Measurements from ENCODE around the gene FAM53A. TPM values are rescaled to one million over a fixed set of nuclear protein-coding genes. Genes with fewer than 3 reads are reported as not detected.

Gene FAM53A
- total and polyA plus RNA-seq, 2 experiments from 2014 or later, result 4.7 to 6.8 TPM

- H3K4me1 ChIP-seq (ENCODE audit: insufficient read depth), result no peaks in the 10 kb centered on the region
- no peak overlapping the region for H2AFZ ChIP-seq
- no peak for TF ChIP-seq CTCF (IDR thresholded peaks at IDR 0.05; ENCODE audit: poor library complexity)
- no peak for TF ChIP-seq EZH2phosphoT487 (IDR thresholded peaks at IDR 0.05; ENCODE audit: low read depth, severe bottlenecking, unreplicated experiment)
- TF ChIP-seq EZH2 (IDR thresholded peaks at IDR 0.05; ENCODE audit: borderline replicate concordance), result no peak
- WGBS (ENCODE audit: low lambda C conversion rate, missing lambda C conversion rate), result 83% methylated on average over 15 of the region's 17 CpGs
- H3K4me3 ChIP-seq, result no peak overlapping the region
- no peaks in the 10 kb centered on the region for H4K20me1 ChIP-seq (ENCODE audit: insufficient read depth, poor library complexity, severe bottlenecking)
- no peak overlapping the region for H3K27ac ChIP-seq
- no peaks in the 10 kb centered on the region for H3K79me2 ChIP-seq
- DNase-seq (ENCODE audit: low spot score), result no peak
- no peak overlapping the region for H3K4me2 ChIP-seq
- H3K36me3 ChIP-seq (replicated peaks; ENCODE audit: insufficient read depth, low read depth), result no peaks in the 10 kb centered on the region
- no peaks in the 10 kb centered on the region for H3K9me3 ChIP-seq (ENCODE audit: low read depth)
- H3K27me3 ChIP-seq, result no peaks in the 10 kb centered on the region
- H3K9me2 ChIP-seq (replicated peaks; ENCODE audit: insufficient read depth), result no peaks in the 10 kb centered on the region
These were observed 61.2 kb downstream of the FAM53A start for GRCh38 chr4:1622956-1623355.

- H3K9me3 ChIP-seq (ENCODE audit: low read depth), result no peaks in the 10 kb centered on the region
- H3K4me3 ChIP-seq, result no peak overlapping the region
- TF ChIP-seq EZH2 (IDR thresholded peaks at IDR 0.05; ENCODE audit: borderline replicate concordance) (no peak), CTCF (IDR thresholded peaks at IDR 0.05; ENCODE audit: poor library complexity) (no peak), EZH2phosphoT487 (IDR thresholded peaks at IDR 0.05; ENCODE audit: low read depth, severe bottlenecking, unreplicated experiment) (no peak)
- no peaks in the 10 kb centered on the region for H3K9me2 ChIP-seq (replicated peaks; ENCODE audit: insufficient read depth)
- H3K36me3 ChIP-seq (replicated peaks; ENCODE audit: insufficient read depth, low read depth), result no peaks in the 10 kb centered on the region
- no peak overlapping the region for H3K27ac ChIP-seq
- no peaks in the 10 kb centered on the region for H3K79me2 ChIP-seq
- H3K4me1 ChIP-seq (ENCODE audit: insufficient read depth), result no peaks in the 10 kb centered on the region
- no peak overlapping the region for H2AFZ ChIP-seq
- no peak overlapping the region for H3K4me2 ChIP-seq
- no peaks in the 10 kb centered on the region for H4K20me1 ChIP-seq (ENCODE audit: insufficient read depth, poor library complexity, severe bottlenecking)
- 85% methylated on average over 10 of the region's 11 CpGs for WGBS (ENCODE audit: low lambda C conversion rate, missing lambda C conversion rate)
- DNase-seq (ENCODE audit: low spot score), result no peak
- H3K27me3 ChIP-seq, result no peaks in the 10 kb centered on the region
These were observed 61.9 kb downstream of the FAM53A start for GRCh38 chr4:1622238-1622637.

- H3K36me3 ChIP-seq (replicated peaks; ENCODE audit: insufficient read depth, low read depth), result no peaks in the 10 kb centered on the region
- H3K9me3 ChIP-seq (ENCODE audit: low read depth), result no peaks in the 10 kb centered on the region
- H3K4me2 ChIP-seq, result no peak overlapping the region
- H4K20me1 ChIP-seq (ENCODE audit: insufficient read depth, poor library complexity, severe bottlenecking), result no peaks in the 10 kb centered on the region
- H3K79me2 ChIP-seq, result no peaks in the 10 kb centered on the region
- DNase-seq (ENCODE audit: low spot score), result no peak
- no peak overlapping the region for H3K27ac ChIP-seq
- no peaks in the 10 kb centered on the region for H3K9me2 ChIP-seq (replicated peaks; ENCODE audit: insufficient read depth)
- H3K27me3 ChIP-seq, result no peaks in the 10 kb centered on the region
- no peak for TF ChIP-seq EZH2 (IDR thresholded peaks at IDR 0.05; ENCODE audit: borderline replicate concordance)
- 93% methylated on average over 9 of the region's 10 CpGs for WGBS (ENCODE audit: low lambda C conversion rate, missing lambda C conversion rate)
- no peaks in the 10 kb centered on the region for H3K4me1 ChIP-seq (ENCODE audit: insufficient read depth)
- no peak overlapping the region for H2AFZ ChIP-seq
- no peak overlapping the region for H3K4me3 ChIP-seq
These were observed 62.6 kb downstream of the FAM53A start for GRCh38 chr4:1621526-1621925.

GRCh38 chr4:1619151-1619672 is 64.9 kb downstream of the FAM53A start:
- Histone ChIP-seq H3K36me3 (replicated peaks; ENCODE audit: insufficient read depth, low read depth) (no peaks in the 10 kb centered on the region), H3K27me3 (no peaks in the 10 kb centered on the region), H3K9me2 (replicated peaks; ENCODE audit: insufficient read depth) (no peaks in the 10 kb centered on the region), H4K20me1 (ENCODE audit: insufficient read depth, poor library complexity, severe bottlenecking) (no peaks in the 10 kb centered on the region), H3K27ac (no peak overlapping the region), H3K4me1 (ENCODE audit: insufficient read depth) (no peaks in the 10 kb centered on the region), H3K4me2 (no peak overlapping the region), H3K79me2 (no peaks in the 10 kb centered on the region), H2AFZ (no peak overlapping the region), H3K4me3 (no peak overlapping the region), H3K9me3 (ENCODE audit: low read depth) (no peaks in the 10 kb centered on the region)
- WGBS (ENCODE audit: low lambda C conversion rate, missing lambda C conversion rate), result 90% methylated on average over 23 of the region's 25 CpGs
- TF ChIP-seq CTCF (IDR thresholded peaks at IDR 0.05; ENCODE audit: poor library complexity), result no peak
- no peak for TF ChIP-seq EZH2 (IDR thresholded peaks at IDR 0.05; ENCODE audit: borderline replicate concordance)
- no peak for TF ChIP-seq EZH2phosphoT487 (IDR thresholded peaks at IDR 0.05; ENCODE audit: low read depth, severe bottlenecking, unreplicated experiment)
- DNase-seq (ENCODE audit: low spot score), result no peak
